KOPT-K1 (cell line): ENCODE measurements around the gene NEK5.
"Not testable (repeated sequence)": the region's sequence is repeated elsewhere in the genome, so short reads cannot be mapped to it uniquely, and the experiment has no call there.

ENCODE experiments used
- H3K27ac ChIP-seq: fragments of 200-600 bp; sonication (generic); 2 replicates; pipeline ENCODE4 v1.5.1; 2016; ENCODE audit warnings: antibody characterized with exemption, mild to moderate bottlenecking, low read depth, low read length; ENCODE audit not compliant: poor library complexity, severe bottlenecking
- H3K36me3 ChIP-seq: fragments of 200-600 bp; sonication (generic); 2 replicates; pipeline ENCODE4 v1.5.1; 2017; ENCODE audit warnings: antibody characterized with exemption, mild to moderate bottlenecking, low read length, moderate library complexity; ENCODE audit not compliant: insufficient read depth
- H3K9me3 ChIP-seq: fragments of 200-600 bp; sonication (generic); 2 replicates; pipeline ENCODE4 v1.5.1; 2017; ENCODE audit warnings: antibody characterized with exemption, low read length, mild to moderate bottlenecking; ENCODE audit not compliant: insufficient read depth, poor library complexity, severe bottlenecking

The NEK5 gene

DNA sequence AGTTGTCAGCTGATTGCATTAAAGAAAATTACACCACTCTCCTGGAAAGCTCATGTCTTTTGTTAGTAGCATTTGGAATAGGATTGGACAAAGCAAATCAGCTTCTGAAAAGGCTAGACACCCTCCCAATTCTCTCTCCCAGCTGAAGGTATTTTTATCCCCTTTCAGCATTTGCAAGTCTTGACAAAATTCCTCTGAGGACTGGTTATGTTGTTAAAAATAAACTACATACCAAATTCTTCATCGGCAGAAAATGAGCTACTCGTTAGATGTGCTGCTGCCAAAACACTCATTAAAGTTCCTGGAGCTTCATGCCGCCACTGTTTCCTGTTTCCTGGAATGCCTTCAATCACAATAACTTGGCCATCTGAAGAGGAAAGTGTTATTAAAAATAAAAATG is 67.3 kb downstream of the NEK5 start:
- H3K9me3 ChIP-seq: peaks cover 18% of the 10 kb centered on the region
- no peaks in the 10 kb centered on the region for H3K36me3 ChIP-seq
- no peak overlapping the region for H3K27ac ChIP-seq

DNA sequence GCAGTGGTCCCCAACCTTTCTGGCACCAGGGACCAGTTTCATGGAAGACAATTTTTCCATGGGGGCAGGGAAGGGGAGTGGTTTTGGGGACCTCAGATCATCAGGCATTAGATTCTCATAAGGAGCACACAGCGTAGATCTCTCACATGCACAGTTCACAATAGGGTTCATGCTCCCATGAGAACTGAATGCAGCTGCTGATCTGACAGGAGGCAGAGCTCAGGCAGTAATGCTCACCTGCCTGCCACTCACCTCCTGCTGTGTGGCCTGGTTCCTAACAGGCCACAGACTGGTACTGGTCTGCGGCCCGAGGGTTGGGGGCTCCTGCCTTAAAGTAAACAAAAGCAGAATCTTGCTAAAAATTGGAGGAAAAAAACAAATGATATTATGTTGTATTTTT is 67.8 kb downstream of the NEK5 start:
- H3K27ac ChIP-seq, H3K36me3 ChIP-seq: not testable (repeated sequence)
- peaks cover 18% of the 10 kb centered on the region for H3K9me3 ChIP-seq

DNA sequence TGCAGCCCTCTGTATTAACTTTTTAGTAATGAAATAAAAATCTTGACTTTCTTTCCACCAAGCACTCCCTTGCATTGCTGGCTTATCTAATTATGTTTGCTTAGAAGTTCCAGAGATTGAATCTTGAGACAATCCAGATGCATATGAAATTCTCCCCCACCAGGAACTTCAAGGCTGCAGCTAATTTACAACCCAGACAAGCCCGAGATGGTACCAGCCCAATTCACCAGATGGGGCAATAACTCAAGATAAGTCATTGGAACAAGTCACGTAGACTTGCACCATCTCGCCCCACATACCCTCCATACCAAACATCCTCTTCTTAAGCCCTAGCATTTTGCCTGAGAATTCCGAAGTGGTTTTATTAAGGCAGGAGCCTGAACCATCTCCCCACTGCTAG is 75.4 kb downstream of the NEK5 start:
- Histone ChIP-seq H3K9me3 (no peaks in the 10 kb centered on the region), H3K36me3 (no peaks in the 10 kb centered on the region), H3K27ac (no peak overlapping the region)

DNA sequence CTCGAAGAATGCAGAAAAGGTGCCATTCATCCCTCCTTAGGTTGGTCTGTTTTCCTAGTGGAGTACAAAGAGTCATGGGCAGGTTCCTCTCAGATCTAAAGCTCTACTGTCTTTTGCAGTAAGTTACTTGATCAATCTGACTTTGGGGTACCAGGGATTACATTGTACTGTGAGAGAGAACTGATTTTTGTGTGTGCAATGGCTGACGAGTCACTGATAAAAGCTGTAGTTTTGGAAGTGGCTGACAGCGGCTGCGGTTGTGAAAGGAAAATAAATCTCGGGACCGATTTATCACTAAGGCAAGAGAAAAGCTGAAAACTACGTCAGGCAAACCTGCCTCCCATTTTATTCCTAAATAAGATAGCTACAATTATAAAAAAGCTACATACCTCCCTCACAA is 77.5 kb downstream of the NEK5 start:
- Histone ChIP-seq H3K9me3 (no peaks in the 10 kb centered on the region), H3K36me3 (no peaks in the 10 kb centered on the region), H3K27ac (no peak overlapping the region)

DNA sequence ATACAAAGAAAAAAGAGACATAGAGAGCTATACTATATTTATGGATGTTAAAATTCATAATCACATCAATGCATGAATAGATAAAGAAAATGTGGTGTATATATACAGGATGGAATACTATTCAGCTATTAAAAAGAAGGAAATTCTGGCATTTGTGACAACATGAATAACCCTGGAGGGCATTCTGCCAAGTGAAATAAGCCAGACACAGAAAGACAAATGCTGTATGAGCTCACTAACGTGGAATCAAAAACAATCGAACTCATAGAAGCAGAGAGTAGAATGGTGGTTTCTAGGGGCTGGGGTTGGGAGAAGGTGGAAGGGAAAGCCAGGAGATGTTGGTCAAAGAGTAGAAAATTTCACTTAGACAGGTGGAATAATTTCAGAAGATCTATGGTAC is 80.4 kb downstream of the NEK5 start:
- H3K27ac ChIP-seq: no peak overlapping the region
- H3K9me3 ChIP-seq: no peaks in the 10 kb centered on the region
- no peaks in the 10 kb centered on the region for H3K36me3 ChIP-seq

DNA sequence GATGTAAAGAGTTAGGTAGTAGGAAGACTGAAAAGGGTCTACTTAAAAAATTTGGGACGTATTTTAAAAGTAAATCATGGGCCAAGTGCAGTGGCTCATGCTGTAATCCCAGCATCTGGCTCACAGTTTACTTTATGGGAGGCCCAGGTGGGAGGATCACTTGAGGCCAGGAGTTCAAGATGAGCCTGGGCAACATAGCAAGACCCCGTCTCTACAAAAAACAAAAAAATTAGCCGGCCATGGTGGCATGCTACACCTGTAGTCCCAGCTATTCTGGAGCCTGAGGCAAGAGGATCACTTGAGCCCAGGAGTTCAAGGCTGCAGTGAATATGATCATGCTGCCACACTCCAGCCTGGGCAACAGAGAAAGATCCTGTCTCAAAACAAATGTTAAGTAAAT is 81.4 kb downstream of the NEK5 start:
- H3K9me3 ChIP-seq: no peaks in the 10 kb centered on the region
- no peak overlapping the region for H3K27ac ChIP-seq
- no peaks in the 10 kb centered on the region for H3K36me3 ChIP-seq

DNA sequence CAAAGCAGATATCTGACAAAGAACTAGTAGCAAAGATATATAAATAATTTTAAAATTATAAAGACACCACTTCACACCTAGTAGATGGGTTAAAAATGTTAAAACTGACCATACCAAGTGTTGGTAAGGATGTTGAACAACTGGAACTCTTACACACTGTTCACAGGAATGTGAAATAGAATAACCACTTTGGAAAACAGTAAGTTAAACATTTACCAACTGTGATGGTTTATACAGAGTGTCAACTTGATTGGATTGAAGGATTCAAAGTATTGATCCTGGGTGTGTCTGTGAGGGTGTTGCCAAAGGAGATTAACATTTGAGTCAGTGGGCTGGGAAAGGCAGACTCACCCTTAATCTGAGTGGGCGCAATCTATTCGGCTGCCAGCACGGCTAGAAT is 85.2 kb downstream of the NEK5 start:
- Histone ChIP-seq H3K27ac (no peak overlapping the region), H3K9me3 (peaks cover 3% of the 10 kb centered on the region), H3K36me3 (no peaks in the 10 kb centered on the region)

DNA sequence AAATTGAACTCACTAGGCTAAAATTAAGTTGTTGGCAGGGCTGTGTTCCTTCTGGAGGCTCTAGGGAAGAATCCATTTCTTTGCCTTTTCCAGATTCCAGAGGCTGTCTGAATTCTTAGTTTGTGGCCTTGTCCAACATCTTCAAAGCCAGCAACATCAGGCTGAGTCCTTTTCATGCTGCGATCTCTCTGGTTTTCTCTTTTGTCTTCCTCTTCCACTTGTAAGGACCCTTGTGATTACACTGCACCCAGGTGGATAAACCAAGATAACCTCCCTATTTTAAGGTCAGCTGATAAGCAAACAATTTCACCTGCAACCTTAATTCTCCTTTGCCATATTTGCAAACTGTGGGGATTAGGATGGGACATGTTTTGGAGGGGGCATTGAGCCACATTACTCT is 92.8 kb downstream of the NEK5 start:
- H3K9me3 ChIP-seq: no peaks in the 10 kb centered on the region
- no peak overlapping the region for H3K27ac ChIP-seq
- H3K36me3 ChIP-seq: peaks cover 6% of the 10 kb centered on the region; the same call in 1 of the 2 replicates

DNA sequence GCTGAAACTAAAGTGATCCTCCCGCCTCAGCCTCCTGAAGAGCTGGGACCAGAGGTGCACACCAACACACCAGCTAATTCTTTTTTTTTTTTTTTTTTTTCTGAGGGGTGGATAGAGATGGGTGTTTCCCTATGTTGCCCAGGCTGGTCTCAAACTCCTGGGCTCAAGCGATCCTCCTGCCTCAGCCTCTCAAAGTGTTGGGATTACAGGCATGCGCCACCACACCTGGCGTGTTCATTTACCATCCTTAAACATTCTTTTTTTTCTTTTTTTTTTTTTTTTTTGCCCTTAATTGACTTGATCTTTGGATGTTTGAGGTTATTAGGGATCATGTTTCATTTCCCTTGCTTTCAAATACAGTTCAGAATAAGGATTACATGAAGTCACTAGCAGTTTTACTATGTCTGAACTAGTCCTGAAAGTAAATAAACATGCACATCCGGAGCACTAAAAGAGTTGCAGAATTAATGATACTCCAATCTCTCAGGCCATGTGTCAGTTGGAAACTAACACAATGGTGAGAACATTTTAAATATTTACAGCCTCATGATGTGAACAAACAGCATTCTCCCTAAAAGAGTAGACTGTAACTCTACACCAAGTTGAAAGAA is 94.2 kb downstream of the NEK5 start:
- Histone ChIP-seq H3K9me3 (no peaks in the 10 kb centered on the region), H3K27ac (no peak overlapping the region), H3K36me3 (peaks cover 20% of the 10 kb centered on the region)

DNA sequence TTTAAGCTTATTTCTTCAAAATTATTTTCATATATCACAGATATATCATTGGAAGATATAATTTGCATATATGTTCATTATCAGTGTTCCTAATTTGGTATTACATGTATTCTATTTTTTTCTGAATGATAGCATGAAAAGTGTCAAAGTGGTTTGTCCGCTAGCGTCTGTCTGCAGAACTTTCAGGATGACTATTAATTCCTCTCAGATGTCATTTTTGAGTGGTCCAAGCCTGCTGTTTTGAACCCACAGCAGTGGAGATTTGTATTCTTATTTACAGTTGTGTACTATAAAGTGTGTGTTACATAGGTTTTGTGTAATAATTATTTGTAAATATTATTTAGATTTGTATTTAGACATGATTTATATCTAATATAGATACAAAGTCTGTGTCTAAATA is 95.8 kb downstream of the NEK5 start:
- H3K9me3 ChIP-seq: no peaks in the 10 kb centered on the region
- no peak overlapping the region for H3K27ac ChIP-seq
- H3K36me3 ChIP-seq: peaks cover 36% of the 10 kb centered on the region

DNA sequence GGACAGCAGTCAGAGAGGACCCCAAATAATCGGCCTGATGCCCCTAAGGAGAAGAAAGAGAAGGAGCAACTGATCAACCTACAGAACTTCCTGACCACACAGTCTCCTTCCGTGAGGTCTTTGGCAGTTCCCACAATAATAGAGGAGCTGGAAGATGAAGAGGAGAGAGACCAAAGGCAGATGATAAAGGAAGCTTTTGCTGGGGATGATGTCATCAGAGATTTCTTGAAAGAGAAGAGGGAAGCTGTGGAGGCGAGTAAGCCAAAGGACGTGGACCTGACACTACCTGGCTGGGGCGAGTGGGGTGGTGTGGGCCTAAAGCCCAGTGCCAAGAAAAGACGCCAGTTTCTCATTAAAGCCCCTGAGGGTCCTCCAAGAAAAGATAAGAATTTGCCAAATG is 98.5 kb downstream of the NEK5 start:
- not testable (repeated sequence) for H3K27ac ChIP-seq, H3K9me3 ChIP-seq
- H3K36me3 ChIP-seq: peaks cover 60% of the 10 kb centered on the region

DNA sequence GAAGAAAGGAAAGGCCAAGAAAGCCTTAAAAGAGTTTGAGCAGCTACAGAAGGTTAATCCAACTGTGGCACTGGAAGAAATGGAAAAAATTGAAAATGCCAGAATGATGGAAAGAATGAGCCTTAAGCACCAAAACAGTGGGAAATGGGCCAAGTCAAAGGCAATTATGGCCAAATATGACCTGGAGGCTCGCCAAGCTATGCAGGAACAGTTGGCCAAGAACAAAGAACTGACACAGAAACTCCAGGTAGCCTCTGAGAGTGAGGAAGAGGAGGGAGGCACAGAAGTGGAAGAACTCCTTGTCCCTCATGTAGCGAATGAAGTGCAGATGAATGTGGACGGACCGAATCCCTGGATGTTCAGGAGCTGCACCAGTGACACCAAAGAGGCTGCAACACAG is 99.3 kb downstream of the NEK5 start:
- Histone ChIP-seq H3K9me3 (no peaks in the 10 kb centered on the region), H3K27ac (no peak overlapping the region), H3K36me3 (peaks cover 68% of the 10 kb centered on the region)

DNA sequence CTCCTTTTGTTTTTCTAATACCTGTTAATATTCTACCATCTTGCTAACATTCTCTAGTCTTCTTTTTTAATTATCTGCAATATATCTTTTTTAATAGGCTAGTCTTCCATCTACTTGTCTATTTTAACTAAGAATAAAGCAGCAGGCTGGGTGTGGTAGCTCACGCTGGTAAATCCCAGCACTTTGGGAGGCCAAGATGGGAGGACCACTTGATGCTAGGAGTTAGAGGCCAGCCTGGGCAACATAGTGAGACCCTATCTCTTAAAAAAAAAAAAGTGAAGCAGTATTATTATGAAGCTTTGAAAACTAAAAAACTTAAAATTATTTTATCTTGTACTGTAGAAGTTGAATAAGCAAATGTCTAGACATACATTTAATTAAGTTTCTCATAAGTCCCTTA is 101.0 kb downstream of the NEK5 start:
- no peaks in the 10 kb centered on the region for H3K9me3 ChIP-seq
- peaks cover 78% of the 10 kb centered on the region for H3K36me3 ChIP-seq
- no peak overlapping the region for H3K27ac ChIP-seq

DNA sequence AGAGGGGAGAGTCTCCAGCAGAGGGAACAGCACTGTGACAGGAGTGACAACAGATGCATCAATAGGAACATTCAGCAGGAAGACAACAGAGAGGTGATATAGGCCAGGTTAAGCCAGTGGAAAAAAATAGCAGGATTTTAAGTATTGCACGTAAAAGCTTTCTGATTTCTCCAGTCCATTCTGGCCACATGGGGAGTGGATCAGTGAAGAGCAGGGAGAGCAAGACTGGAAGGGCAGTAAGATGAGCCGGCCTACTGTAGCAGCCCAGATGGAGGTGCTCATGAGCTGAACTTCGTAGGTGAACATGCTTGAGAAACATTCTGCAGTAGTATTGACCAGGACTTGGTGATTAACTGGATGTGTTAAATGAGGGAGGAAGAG is 102.6 kb downstream of the NEK5 start:
- H3K36me3 ChIP-seq: peaks cover 89% of the 10 kb centered on the region

DNA sequence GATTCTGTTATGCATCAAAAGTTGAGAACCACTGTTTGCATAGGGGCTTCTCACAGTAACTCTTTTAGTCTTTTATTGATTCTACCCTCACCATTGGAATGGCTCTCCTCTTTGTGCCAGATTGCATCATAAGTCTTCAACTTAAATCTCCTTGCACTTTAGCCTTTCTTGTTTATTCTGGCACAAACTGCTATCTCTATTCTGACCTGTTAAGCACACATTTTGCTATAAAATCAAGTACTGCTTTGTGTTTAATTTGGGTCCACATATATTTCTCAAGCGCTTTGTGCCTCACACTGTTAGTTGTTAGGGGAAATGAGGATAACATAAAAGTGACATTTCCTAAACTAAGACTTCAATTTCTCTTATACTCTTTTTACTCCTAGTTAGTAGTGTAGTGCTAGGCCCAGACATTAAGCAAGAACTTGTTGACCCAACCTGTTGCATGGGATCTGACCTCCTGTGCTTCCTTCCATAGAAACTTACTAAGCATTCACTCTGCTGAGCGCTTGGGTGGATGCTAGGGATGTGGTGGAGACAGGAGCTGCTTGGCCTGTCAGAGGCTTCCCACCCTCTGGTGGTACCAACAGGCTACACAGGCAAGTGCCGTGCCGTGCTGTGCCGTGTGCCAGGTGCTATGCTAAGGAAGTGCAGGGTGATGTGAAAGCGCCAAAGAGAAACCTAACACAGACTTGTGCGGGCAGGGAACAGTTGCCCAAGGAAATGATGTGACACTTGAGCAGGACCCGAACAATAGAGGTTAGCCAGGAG is 103.2 kb downstream of the NEK5 start:
- peaks cover 88% of the 10 kb centered on the region for H3K36me3 ChIP-seq
- no peak overlapping the region for H3K27ac ChIP-seq
- no peaks in the 10 kb centered on the region for H3K9me3 ChIP-seq

More for the DNA sequence above, 102.6 kb downstream of the NEK5 start:
- Histone ChIP-seq H3K9me3 (no peaks in the 10 kb centered on the region), H3K27ac (no peak overlapping the region)

DNA sequence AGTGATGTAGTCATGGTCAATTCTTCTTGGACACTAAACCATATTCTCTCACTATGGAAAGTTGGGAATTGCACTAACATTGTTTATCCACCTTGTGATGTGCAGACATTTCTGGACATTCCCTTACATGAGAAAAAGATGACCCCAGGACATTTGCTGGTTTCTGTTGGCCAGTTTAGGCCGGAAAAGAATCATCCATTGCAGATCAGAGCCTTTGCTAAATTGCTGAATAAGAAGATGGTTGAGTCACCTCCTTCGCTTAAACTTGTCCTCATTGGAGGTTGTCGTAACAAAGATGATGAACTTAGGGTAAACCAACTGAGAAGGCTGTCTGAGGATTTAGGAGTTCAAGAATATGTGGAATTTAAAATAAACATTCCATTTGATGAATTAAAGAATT is 104.4 kb downstream of the NEK5 start, which contains the start of gene UTP14C:
Gene UTP14C, plus strand, starts transcription at position 211 of the 400 bp plus-strand sequence. CDS start 4,114 bp downstream, outside the sequence.
- Histone ChIP-seq H3K36me3 (peaks cover 88% of the 10 kb centered on the region), H3K27ac (no peak within 1 kb of the TSS), H3K9me3 (no peaks in the 10 kb centered on the region)
